ENCODE data around the gene DMTF1.
A peak's percentile ranks its signal among the peaks of the same experiment; 100 is the strongest.
"Not testable (repeated sequence)": the region's sequence is repeated elsewhere in the genome, so short reads cannot be mapped to it uniquely, and the experiment has no call there.

DMTF1 gene, protein sequence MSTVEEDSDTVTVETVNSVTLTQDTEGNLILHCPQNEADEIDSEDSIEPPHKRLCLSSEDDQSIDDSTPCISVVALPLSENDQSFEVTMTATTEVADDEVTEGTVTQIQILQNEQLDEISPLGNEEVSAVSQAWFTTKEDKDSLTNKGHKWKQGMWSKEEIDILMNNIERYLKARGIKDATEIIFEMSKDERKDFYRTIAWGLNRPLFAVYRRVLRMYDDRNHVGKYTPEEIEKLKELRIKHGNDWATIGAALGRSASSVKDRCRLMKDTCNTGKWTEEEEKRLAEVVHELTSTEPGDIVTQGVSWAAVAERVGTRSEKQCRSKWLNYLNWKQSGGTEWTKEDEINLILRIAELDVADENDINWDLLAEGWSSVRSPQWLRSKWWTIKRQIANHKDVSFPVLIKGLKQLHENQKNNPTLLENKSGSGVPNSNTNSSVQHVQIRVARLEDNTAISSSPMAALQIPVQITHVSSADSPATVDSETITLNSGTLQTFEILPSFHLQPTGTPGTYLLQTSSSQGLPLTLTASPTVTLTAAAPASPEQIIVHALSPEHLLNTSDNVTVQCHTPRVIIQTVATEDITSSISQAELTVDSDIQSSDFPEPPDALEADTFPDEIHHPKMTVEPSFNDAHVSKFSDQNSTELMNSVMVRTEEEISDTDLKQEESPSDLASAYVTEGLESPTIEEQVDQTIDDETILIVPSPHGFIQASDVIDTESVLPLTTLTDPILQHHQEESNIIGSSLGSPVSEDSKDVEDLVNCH

DNA sequence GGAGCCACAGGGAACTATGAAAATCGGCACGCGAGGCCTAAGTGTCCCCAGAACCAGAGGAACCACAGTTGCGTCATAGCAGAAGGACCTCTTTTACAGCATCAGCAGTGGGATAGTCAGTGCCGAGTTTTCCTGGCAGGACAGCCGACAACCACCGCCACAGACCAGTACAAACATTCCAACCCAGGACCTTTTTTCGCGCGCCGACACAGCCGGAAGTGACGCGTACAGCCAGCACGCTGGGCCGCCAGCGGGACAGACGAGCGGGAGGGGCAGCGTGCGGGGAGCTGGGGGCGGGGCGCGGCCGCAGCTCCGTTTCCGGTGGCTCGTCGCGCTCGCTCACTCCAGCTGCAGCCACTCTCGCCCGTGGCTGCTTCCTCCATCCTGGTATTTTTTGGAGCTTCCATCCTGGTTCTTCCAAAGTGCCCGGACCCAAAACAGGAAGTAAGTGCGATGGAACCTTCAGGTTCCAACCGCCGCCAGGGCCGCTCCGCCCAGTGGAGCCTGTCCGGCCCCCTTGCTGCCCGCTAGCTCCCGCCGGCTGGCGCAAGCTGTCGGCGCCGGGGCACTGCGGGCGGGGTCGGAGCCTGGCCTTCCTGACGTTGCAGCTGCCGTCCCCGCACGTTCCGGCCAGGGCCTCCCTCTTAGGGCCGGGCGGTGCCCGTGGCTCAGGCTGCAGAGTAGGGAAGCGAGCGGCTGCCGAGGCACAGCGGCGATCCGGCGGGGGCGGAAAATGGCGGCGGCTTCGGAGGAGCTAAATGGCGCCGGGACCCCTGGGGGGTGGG, at the start of gene DMTF1:
DMTF1 (plus strand) TSS at position 342 of the 785 bp plus-strand sequence. CDS start 12,489 bp downstream, outside the sequence.
- peak; percentile 88 for DNase-seq

DNA sequence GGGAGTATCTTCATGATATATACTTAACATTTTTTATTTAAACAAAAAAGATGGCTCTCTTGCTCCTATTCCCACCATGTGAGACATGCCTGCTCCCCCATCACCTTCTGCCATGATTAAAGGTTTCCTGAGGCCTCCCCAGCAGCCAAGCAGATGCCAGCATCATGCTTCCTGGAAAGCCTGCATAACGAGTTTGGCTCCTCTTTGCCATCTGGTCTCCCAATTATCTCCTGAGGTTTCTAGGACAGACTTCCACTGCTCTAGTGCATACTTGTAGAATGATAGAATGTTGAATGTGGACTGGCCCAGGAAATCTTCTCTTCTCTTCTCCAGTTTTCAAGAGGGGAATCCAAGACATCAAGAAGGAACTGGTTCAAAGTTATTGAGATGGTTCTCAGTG, 46.9 kb upstream of the DMTF1 start:
- DNase-seq, result no peak

DNA sequence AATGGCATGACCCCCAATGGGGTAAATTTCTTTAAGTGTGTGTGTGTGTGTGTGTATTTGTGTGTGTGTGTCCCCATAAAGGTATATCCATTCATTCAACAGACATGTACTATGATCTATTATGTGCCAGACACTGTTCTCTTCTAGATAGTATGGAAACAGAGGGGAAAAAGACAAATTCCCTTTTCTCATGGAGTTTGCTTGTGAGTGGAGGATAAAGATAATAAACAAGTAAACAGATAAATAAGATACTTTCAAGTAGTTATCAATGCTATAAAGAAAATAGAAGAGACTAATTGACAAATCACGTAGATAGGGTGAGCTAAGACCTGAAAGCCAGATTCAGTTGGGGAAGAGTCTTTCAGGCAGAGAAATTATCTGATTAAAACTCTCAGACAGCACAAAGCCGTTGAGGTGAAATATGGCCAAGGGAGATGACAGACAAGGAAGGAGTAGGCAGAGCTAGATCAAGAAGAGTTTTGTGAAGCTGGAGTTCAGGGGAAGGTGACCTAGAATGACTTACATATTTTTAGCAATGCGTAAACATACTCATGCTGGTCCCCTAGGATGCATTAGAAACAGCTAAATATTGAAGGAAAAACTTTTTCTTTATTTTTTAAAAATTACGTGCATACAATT, 45.2 kb upstream of the DMTF1 start:
- DNase-seq, result no peak

DNA sequence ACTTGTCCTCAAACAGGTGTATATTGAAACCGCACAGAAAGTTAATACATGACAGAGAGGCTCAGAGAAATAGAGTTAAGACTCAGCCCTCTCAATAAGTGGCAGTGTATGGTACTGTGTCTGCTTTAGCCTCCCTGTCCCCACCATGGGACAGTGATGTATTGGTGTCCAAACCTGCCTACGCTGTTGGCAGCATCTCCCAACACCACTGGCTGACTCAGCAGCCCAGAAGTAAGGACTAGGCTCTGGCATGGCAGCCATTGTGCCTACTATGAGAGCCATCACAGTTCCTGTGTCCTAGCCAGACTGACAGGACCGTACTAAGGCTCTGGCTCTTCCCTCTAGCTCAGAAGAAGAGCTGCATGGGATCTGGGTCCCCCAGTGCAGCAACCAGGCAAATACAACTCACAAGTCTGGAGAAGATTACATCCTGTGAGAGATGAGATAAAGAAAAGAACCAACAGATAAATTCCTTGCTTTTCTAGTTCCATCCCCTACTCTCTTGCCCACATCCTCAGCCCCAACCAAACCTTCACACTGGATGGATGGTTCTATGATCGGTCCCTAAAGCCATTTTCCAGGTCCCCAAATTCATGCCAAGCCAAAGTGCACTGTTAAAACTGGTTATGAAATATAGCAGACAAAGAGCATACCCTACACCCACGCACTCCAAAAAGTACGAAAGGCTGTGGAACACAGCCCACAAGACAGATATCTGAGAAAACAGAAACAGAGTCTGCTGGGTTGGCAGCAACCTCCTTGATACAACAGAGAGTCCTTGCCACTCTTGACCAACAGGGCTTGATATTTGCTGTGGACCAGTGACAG, 44.1 kb upstream of the DMTF1 start:
- no peak for DNase-seq

DNA sequence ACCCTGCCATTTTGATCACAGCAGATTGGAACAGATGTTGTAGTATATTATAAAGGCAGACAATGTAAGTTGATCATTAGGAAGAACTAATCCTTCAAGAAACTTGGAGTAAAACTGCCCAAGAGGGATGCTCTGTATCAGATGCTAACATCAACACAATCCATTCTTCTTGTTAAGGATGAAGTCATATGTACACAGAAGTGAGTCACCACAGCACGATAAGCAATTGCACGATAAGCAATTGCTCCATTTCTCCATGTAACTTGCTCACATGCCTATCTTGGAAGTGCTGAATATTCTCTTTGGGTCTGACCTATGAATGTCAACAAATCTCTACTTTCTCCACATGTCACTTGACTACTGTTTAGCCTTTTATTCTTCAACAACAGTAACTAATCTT, 41.5 kb upstream of the DMTF1 start:
- no peak for DNase-seq

DNA sequence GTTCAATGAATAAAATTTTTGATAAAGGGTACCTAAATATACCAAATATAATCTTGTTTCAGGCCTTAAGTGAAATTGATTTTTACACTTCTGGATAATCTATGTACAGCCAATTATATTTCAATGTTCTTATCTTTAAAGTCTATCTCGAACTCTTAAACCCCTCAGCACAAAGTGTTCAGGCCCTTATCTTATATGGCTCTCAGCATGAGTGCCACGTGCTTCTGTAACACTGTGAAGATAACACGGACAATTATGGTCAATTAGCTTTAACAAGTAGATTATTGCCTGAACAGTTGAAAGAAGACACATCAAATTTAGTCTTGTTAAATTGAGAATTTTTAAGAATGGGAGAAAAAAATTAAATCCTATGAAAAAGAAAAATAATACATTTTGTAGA, 40.4 kb upstream of the DMTF1 start:
- no peak for DNase-seq

DNA sequence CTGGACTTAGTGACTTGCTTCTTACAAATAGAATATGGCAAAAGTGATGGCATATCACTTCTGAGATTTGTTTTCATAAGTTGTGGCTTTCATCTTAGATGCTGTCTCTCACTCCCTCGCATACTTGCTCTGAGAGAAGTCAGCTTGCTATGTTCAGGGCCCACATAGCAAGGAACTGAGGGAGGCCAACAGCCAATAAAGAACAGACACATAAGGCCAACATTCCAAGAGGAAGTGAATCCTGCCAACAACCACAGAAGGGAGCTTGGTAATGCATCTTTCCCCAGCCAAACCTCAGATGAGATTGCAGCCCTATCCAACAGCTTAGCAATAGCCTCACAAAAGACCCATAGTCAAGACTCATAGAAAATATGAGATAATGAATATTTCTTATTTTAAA, 39.2 kb upstream of the DMTF1 start:
- no peak for DNase-seq

DNA sequence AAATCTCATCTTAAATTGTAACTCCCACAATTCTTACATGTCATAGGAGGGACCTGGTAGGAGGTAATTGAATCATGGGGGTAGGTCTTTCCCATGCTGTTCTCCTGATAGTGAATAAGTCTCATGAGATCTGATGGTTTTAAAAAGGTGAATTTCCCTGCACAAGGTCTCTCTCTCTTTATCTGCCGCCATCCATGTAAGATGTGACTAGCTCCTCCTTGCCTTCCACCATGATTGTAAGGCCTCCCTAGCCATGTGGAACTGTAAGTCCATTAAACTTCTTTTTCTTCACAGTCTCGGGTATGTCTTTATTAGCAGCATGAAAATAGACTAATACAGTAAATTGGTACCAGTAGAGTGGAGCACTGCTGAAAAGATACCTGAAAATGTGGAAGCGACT, 38.3 kb upstream of the DMTF1 start:
- DNase-seq, result not testable (repeated sequence)

DNA sequence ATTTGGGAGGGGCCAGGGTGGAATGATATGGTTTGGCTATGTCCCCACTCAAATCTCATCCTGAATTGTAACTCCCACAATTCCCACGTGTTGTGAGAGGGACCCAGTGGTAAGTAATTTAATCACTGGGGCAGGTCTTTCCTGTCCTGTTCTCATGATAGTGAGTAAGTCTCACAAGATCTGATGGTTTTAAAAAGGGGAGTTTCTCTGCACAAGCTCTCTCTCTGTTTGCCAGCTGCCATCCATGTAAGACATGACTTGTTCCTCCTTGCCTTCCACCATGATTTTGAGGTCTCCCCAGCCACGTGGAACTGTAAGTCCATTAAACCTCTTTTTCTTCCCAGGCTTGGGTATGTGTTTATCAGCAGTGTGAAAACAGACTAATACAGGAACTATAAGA, 36.5 kb upstream of the DMTF1 start:
- not testable (repeated sequence) for DNase-seq

DNA sequence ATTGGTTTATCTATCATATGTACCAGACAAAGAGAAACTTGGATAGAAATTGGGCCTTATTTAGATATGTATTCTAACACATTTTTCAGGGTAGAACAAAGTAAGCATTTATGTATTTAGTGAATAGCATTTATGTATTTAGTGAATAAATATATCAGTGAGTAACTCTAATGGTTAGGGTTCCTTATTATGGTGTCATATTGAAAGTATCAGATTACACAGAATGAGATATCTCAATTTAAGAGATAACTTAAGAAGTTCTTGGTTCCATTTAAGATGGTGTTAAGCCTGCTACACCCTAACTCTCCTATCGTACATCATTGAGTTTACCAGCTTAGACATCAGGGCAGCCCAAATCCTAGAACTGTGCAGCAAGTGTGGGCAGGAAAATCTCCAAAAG, 35.9 kb upstream of the DMTF1 start:
- no peak for DNase-seq

DNA sequence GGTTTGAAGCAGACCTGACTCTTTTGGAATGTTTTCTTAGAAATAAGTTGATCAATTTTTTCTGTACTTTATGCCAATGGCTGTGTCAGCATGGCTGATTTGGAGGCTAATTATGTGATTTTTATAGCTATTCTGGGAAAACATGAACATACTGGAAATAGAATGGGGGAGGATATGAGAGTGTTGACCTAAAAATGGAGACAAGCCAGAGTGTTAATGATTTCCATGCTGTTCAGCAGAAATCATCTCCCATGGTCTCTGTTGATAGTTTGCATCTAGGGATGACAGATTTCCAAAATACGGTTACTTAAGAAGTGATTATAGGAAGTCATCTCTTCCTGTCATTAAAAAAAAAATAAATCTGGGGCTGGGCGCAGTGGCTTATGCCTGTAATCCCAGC, 32.7 kb upstream of the DMTF1 start:
- no peak for DNase-seq

DNA sequence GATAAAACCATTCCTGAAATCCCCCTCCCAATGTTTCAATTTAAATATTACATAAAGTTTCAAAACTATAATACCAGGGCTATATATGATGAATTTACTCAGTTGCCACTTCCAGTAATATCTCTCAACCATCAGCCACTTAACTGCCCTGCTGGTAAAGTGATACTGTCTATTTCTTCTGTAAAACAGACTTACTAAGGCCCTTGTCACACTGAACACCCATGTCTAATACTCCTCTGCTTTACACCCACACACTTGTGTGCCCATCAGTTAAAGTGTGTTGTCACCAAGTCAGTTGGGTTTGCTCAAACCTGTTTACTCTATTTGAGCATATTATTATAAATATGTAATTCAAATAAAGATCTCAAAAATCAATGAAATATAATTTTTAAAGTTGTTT, 29.1 kb upstream of the DMTF1 start:
- DNase-seq, result no peak

DNA sequence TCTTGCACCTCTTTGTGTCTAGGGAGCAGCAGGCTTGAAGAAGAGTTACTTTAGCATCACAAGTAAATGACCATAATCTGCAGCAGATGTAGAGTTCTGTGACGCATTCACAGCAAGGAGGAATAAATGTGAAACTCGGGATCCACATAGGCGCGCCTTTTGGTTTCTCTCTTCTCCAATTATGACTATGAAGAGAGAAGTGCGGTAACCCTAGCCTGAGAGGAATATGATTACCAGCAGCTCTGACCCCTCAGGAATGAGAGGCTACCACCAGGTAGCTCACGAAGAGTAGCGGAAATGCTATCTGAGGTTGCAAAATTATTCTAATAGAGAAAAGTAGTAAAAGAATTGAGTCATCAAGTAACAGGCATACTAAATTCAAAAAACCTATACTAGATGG, 25.2 kb upstream of the DMTF1 start:
- DNase-seq, result no peak

DNA sequence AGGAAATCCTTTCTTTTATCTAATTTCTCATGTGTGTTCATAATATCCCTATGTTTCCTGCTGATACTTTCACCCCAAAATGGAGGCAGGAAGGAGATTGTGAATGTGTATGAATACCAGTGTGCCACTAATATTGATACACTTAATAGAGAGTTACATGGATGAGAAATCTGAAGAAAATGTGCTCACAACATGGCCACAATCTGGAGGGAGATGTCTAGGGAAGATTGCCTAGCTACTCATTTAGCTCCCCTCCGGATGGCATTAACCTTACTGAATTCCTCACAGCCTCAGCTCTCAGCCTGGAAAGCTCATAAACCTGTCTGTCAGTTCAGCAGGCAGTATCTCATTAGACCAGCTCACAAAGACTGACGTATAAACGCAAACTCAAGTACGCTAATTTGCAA, 23.4 kb upstream of the DMTF1 start:
- DNase-seq, result no peak

DNA sequence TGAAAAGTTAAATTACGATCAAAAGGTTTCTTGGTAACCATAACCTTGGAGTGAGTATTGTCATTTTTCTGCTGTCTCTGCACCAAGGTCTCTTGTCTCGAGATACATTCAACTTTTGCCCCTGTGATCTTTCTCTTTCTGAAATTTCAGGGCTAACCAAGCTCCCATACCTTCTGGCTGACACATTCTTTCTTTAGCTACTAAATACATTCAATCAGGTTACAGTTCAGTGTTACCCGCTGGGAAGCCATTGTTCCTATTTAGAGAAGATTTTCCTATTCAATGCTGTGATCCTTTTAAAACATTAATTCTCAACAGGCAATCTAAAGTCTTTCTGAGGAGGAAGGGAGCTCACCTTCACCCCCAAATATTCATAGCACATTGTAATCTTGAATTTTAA, 22.9 kb upstream of the DMTF1 start:
- no peak for DNase-seq

DNA sequence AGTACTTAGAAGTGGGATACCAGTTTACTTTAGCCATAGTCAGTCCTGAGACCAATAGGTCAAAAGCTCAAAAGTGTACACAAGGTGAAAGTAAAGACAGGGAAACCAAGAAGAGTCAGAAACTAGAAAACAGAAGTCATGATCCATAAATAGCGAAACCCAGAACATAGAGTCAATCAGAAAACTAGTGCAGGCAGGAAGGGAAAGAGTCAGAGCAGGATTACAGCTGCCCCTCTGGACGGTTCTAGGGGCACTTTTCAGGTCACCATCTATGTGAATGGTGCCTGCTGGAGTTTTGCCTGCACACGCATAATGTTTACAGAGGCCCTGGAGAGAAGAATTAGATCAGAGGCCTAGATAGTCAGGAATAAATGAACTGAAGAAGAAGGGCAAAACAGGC, 22.4 kb upstream of the DMTF1 start:
- DNase-seq, result no peak

DNA sequence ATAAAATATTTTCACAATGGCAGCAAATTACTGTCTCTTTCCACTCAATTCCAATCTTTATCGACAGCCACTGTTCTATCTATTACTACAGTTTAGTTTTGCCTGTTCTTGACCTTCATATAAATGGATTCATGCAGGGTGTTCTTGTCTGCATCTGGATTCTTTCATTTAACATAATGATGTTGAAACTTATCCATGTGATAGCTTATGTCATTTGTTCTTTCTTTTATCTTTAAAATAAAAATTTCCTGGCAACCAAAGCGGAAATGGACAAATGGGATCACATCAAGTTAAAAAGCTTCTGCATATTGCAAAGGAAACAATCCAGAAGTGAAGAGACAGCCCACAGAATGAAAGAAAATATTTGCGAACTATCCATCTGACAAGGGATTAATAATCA, 20.5 kb upstream of the DMTF1 start:
- no peak for DNase-seq

DNA sequence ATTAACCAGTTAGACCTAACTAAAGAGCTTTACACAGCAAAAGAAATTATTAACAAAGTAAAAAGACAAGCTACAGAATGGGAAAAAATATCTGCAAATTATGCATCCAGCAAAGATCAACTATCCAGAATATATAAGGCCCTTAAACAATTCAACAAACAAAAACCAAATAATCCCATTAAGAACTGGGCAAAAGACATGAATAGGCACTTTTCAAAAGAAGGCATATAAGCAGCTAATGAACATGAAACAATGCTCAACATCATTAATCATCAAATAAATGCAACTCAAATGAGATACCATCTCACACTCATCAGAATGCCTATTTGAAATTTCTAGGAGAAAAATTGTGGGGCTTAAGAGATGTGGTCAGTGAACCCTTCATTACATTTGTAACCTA, 15.0 kb upstream of the DMTF1 start:
- no peak for DNase-seq

DNA sequence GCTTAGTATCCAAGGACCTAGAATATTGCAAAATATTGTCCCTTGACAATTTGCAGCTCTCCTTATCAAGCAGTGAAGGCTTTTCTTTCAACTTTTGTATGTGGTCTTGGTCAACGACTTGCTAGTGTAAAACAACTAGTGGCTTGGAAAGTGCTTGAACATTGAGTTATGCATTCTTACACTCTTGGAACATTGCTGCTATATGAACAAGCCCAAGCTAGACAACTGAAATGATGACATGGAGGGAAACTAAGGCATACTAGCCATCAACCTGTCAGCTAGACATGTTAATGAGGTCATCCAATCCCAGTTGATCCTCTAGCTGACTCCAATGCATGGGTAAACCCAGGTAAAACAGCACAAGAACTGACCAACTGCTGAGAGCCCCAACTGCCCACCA, 12.7 kb upstream of the DMTF1 start:
- DNase-seq, result no peak

DNA sequence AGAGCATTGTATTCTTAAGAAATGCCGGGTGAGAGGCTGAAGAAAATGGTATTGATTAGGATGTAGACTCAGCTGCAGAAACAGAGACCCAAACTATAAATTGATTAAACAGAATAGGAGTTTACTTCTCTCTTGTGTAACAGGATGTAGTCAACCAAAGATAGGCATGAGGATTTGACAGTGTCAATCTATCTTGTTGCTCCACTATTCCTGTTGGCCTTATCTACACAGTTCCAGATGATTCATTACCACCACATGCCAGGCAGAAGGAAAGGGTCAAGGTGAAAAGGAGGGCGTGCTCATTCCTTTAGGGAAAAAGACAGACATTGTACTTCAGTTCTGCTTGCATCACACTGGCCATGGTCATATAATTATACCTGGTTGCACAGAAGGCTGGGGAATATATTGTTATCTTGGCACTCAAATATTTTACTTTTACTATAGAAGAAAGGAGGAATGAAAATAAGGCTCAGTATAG, 11.9 kb upstream of the DMTF1 start:
- no peak for DNase-seq

DNA sequence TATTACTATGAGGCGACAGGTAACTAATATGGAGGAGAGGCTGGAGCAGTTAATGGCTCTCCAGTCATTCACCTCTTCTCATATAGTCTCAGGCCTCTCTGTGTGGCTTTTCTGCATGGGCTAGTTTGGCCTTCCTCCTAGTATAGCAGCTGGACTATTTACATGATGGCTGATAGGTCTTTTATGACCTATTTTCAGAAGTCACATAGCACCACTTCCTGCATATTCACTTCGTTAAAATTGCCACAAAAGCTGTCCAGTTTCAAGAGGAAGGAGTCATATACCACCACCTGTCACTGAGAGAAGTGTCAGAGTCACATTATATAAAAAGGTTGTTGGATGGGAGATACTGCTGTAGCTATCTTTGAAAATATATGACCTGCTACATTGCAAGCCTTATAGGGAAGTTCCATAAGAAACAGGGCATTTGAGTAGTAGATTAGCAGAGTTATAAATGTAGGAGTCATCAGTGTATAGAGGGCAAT, 8.0 kb upstream of the DMTF1 start:
- DNase-seq, result no peak

Data from CD4-positive, alpha-beta T cell treated with Interleukin-17A for 4 hours (primary cell).